Left ventricle myocardium inferior (tissue), 1 donor: ENCODE measurements around the gene SLC2A5. TPM values are rescaled to one million over a fixed set of nuclear protein-coding genes. Genes with fewer than 3 reads are reported as not detected.

ENCODE experiments used
- DNase-seq: peaks from one replicate; pipeline ENCODE4 v3.0.0-alpha.2; 2020
- H3K27ac ChIP-seq: fragments of 200-600 bp; replicated peaks from 2 replicates; pipeline ENCODE4 v1.8.0; 2021
- H3K27me3 ChIP-seq: fragments of 200-600 bp; 2 replicates; pipeline ENCODE4 v1.8.0; 2021; ENCODE audit warnings: low read depth
- H3K36me3 ChIP-seq: fragments of 200-600 bp; 2 replicates; pipeline ENCODE4 v1.8.0; 2021
- H3K4me1 ChIP-seq: fragments of 200-600 bp; 2 replicates; pipeline ENCODE4 v1.8.0; 2021
- H3K4me3 ChIP-seq: fragments of 200-600 bp; 2 replicates; pipeline ENCODE4 v1.8.0; 2021; ENCODE audit warnings: mild to moderate bottlenecking, moderate library complexity
- H3K9me3 ChIP-seq: fragments of 200-600 bp; replicated peaks from 2 replicates; pipeline ENCODE4 v1.8.0; 2021
- intact Hi-C: fragments of 100-400 bp; cut with micrococcal nuclease; formaldehyde crosslinking; loops from one replicate; pipeline ENCODE4 v1.11.0; 2022
- total RNA-seq: library from RNA; stranded (reverse); fragmentation: NEBNext Ultra II Directional; extraction: Animal tissue kit (Norgen Biotek cat#: 25700); gene quantifications from one replicate; pipeline ENCODE4 v1.2.1, GENCODE V29; 2021
- TF ChIP-seq, protein P1 (sequence below): fragments of 200-600 bp; IDR thresholded peaks from 2 replicates; pipeline ENCODE4 v1.8.0; 2021; ENCODE audit warnings: antibody characterized with exemption, mild to moderate bottlenecking, borderline replicate concordance
- donor health status: DM: no; HTN: yes; CAD: no; lungs with severe emphysema.

The SLC2A5 gene
- total RNA-seq, 1 donor from 2014 or later: 4.2 TPM

GRCh38 chr1:8992936-8993687 is 76.3 kb downstream of the SLC2A5 start:
- Histone ChIP-seq H3K27ac (no peak overlapping the region), H3K4me1 (peaks cover 9% of the 10 kb centered on the region), H3K36me3 (no peaks in the 10 kb centered on the region), H3K27me3 (no peaks in the 10 kb centered on the region), H3K4me3 (no peak overlapping the region), H3K9me3 (no peaks in the 10 kb centered on the region)
- TF ChIP-seq, protein P1, sequence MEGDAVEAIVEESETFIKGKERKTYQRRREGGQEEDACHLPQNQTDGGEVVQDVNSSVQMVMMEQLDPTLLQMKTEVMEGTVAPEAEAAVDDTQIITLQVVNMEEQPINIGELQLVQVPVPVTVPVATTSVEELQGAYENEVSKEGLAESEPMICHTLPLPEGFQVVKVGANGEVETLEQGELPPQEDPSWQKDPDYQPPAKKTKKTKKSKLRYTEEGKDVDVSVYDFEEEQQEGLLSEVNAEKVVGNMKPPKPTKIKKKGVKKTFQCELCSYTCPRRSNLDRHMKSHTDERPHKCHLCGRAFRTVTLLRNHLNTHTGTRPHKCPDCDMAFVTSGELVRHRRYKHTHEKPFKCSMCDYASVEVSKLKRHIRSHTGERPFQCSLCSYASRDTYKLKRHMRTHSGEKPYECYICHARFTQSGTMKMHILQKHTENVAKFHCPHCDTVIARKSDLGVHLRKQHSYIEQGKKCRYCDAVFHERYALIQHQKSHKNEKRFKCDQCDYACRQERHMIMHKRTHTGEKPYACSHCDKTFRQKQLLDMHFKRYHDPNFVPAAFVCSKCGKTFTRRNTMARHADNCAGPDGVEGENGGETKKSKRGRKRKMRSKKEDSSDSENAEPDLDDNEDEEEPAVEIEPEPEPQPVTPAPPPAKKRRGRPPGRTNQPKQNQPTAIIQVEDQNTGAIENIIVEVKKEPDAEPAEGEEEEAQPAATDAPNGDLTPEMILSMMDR: no peak
- DNase-seq: no peak
- intact Hi-C loops: no loop called here

GRCh38 chr1:8989821-8990220 is 79.6 kb downstream of the SLC2A5 start:
- intact Hi-C loops: loop anchor here (5.0 kb wide), 1 partner anchor 68 kb away; no protein-coding TSS in a partner anchor
- no peaks in the 10 kb centered on the region for H3K27me3 ChIP-seq
- H3K9me3 ChIP-seq: no peaks in the 10 kb centered on the region
- TF ChIP-seq, protein P1: no peak
- H3K4me1 ChIP-seq: peaks cover 30% of the 10 kb centered on the region
- no peak overlapping the region for H3K27ac ChIP-seq
- no peak for DNase-seq
- H3K36me3 ChIP-seq: no peaks in the 10 kb centered on the region
- no peak overlapping the region for H3K4me3 ChIP-seq

- TF ChIP-seq, protein P1: no peak
- Histone ChIP-seq H3K27me3 (no peaks in the 10 kb centered on the region), H3K4me1 (peaks cover 30% of the 10 kb centered on the region), H3K27ac (peak overlapping the region; percentile 40), H3K36me3 (no peaks in the 10 kb centered on the region), H3K9me3 (no peaks in the 10 kb centered on the region), H3K4me3 (no peak overlapping the region)
- intact Hi-C loops: loop anchor here (5.0 kb wide), 1 partner anchor 67 kb away; no protein-coding TSS in a partner anchor
- no peak for DNase-seq
Measured at GRCh38 chr1:8989061-8989460, 80.4 kb downstream of the SLC2A5 start.

- Histone ChIP-seq H3K36me3 (no peaks in the 10 kb centered on the region), H3K4me3 (no peak overlapping the region), H3K27me3 (no peaks in the 10 kb centered on the region), H3K27ac (peak overlapping the region; percentile 40), H3K4me1 (peaks cover 30% of the 10 kb centered on the region), H3K9me3 (no peaks in the 10 kb centered on the region)
- intact Hi-C loops: loop anchor here (5.0 kb wide), 1 partner anchor 66 kb away; no protein-coding TSS in a partner anchor
- DNase-seq: no peak
- TF ChIP-seq, protein P1: no peak
Measured at GRCh38 chr1:8988618-8988967, 80.8 kb downstream of the SLC2A5 start.

DNA sequence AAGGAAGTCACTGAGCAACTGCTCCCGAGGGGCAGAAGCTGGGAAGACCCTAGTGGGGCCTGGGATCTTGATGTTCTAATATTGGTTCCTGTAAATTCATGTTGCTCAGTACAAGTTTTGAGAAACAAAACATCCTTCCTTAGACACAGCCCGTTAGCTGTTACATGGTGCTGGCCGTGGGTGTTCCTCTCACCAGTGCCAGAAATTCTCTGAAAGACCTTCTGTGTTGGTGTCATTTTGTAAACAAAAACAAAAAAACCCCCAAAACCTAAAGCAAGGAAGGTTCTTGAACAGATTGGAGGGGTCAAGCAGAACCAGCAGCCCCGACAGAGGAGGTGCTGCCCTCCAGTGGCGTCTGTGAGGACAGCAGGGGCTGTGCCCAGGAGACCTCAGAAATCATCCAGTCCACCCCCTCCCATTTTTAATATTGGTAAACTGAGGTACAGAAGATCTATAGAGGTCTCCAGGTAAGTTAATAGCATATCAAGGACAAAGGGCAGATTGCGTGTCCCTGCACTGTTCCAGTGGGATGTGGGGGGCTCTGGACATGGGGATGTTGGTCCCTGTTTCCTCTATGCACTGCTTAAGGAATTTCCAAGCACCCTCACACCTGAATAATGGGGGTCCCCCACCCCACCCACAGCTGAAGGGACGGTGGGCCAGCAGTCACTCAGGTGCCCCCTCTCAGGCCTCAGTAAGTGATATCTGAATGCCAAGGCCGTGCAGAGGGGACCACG is 81.4 kb downstream of the SLC2A5 start:
- Histone ChIP-seq H3K9me3 (no peaks in the 10 kb centered on the region), H3K4me3 (no peak overlapping the region), H3K27me3 (no peaks in the 10 kb centered on the region), H3K27ac (peak overlapping the region; percentile 43), H3K36me3 (no peaks in the 10 kb centered on the region), H3K4me1 (peaks cover 30% of the 10 kb centered on the region)
- intact Hi-C loops: loop anchor here (5.0 kb wide), 1 partner anchor 66 kb away; no protein-coding TSS in a partner anchor
- peak; percentile 54 for DNase-seq
- TF ChIP-seq, protein P1: peak; percentile 96
